H9 (cell line): ENCODE data around the gene IVL. TPM values are rescaled to one million over a fixed set of nuclear protein-coding genes. Genes with fewer than 3 reads are reported as not detected.

Experiments used
- DNase-seq: peaks from one replicate; pipeline ENCODE4 v3.0.0-alpha.2; 2017
- H2AFZ ChIP-seq: one replicate; pipeline ENCODE4 v1.6.1; 2013; ENCODE audit warnings: mild to moderate bottlenecking, low read length, control low read depth, moderate library complexity
- H2AK5ac ChIP-seq: 2 replicates; pipeline ENCODE4 v1.6.1; 2013; ENCODE audit warnings: low read length, control low read depth, mixed read lengths; ENCODE audit not compliant: insufficient read length
- H2BK120ac ChIP-seq: one replicate; pipeline ENCODE4 v1.6.1; 2013; ENCODE audit warnings: low read depth, mild to moderate bottlenecking, low read length, control low read depth, inconsistent platforms; ENCODE audit not compliant: poor library complexity, severe bottlenecking
- H2BK12ac ChIP-seq: 2 replicates; pipeline ENCODE4 v1.6.1; 2013; ENCODE audit warnings: low read length, control low read depth, mixed read lengths, low read depth; ENCODE audit not compliant: insufficient read length
- H2BK15ac ChIP-seq: 2 replicates; pipeline ENCODE4 v1.6.1; 2013; ENCODE audit warnings: low read depth, low read length, control low read depth
- H2BK20ac ChIP-seq: one replicate; pipeline ENCODE4 v1.6.1; 2013; ENCODE audit warnings: low read depth, mild to moderate bottlenecking, low read length, control low read depth, inconsistent platforms; ENCODE audit not compliant: poor library complexity, severe bottlenecking
- H2BK5ac ChIP-seq: 2 replicates; pipeline ENCODE4 v1.6.1; 2013; ENCODE audit warnings: low read length, control low read depth, mixed read lengths; ENCODE audit not compliant: insufficient read length
- H3K14ac ChIP-seq: 2 replicates; pipeline ENCODE4 v1.6.1; 2013; ENCODE audit warnings: low read length, control low read depth; ENCODE audit not compliant: insufficient read depth
- H3K18ac ChIP-seq: 2 replicates; pipeline ENCODE4 v1.6.1; 2013; ENCODE audit warnings: low read depth, mild to moderate bottlenecking, mixed read lengths, low read length, control low read depth; ENCODE audit not compliant: insufficient read length
- H3K23ac ChIP-seq: 2 replicates; pipeline ENCODE4 v1.6.1; 2013; ENCODE audit warnings: low read length, control low read depth, mixed read lengths, low read depth; ENCODE audit not compliant: insufficient read length
- H3K23me2 ChIP-seq: 2 replicates; pipeline ENCODE4 v1.6.1; 2013; ENCODE audit warnings: low read depth, mild to moderate bottlenecking, mixed read lengths, low read length, control low read depth; ENCODE audit not compliant: insufficient read length, poor library complexity, severe bottlenecking
- H3K27ac ChIP-seq: 2 replicates; pipeline ENCODE4 v1.5.1; 2013; ENCODE audit warnings: low read length, control low read depth, mixed read lengths, low read depth; ENCODE audit not compliant: insufficient read length
- H3K27me3 ChIP-seq: 2 replicates; pipeline ENCODE4 v1.6.1; 2013; ENCODE audit warnings: low read length, control low read depth, inconsistent platforms; ENCODE audit not compliant: insufficient read depth
- H3K4ac ChIP-seq: 2 replicates; pipeline ENCODE4 v1.6.1; 2013; ENCODE audit warnings: low read depth, mild to moderate bottlenecking, control low read depth, inconsistent platforms, low read length, moderate library complexity
- H3K4me1 ChIP-seq: 2 replicates; pipeline ENCODE4 v1.6.1; 2013; ENCODE audit warnings: low read length, control low read depth, inconsistent platforms; ENCODE audit not compliant: insufficient read depth
- H3K4me2 ChIP-seq: 2 replicates; pipeline ENCODE4 v1.6.1; 2013; ENCODE audit warnings: low read length, control low read depth, mixed read lengths; ENCODE audit not compliant: insufficient read length, insufficient read depth
- H3K56ac ChIP-seq: 2 replicates; pipeline ENCODE4 v1.6.1; 2013; ENCODE audit warnings: low read depth, mild to moderate bottlenecking, mixed read lengths, low read length, control low read depth; ENCODE audit not compliant: insufficient read length
- H3K79me1 ChIP-seq: 2 replicates; pipeline ENCODE4 v1.6.1; 2013; ENCODE audit warnings: low read depth, mild to moderate bottlenecking, moderate library complexity, low read length, control low read depth, inconsistent platforms; ENCODE audit not compliant: insufficient read depth, poor library complexity, severe bottlenecking
- H3K79me2 ChIP-seq: 2 replicates; pipeline ENCODE4 v1.6.1; 2013; ENCODE audit warnings: low read length, control low read depth, inconsistent platforms; ENCODE audit not compliant: insufficient read depth
- H3K9ac ChIP-seq: 2 replicates; pipeline ENCODE4 v1.6.1; 2013; ENCODE audit warnings: low read length, control low read depth, mixed read lengths; ENCODE audit not compliant: insufficient read length; ENCODE audit errors: extremely low read depth
- H3K9me3 ChIP-seq: one replicate; pipeline ENCODE4 v1.6.1; 2013; ENCODE audit warnings: low read depth, low read length, inconsistent platforms; ENCODE audit not compliant: control insufficient read depth
- H3T11ph ChIP-seq: one replicate; pipeline ENCODE4 v1.6.1; 2013; ENCODE audit warnings: mild to moderate bottlenecking, low read length, control low read depth, inconsistent platforms
- H4K20me1 ChIP-seq: one replicate; pipeline ENCODE4 v1.6.1; 2013; ENCODE audit not compliant: control insufficient read depth, insufficient read length, insufficient read depth
- H4K5ac ChIP-seq: 2 replicates; pipeline ENCODE4 v1.6.1; 2013; ENCODE audit warnings: low read depth, mild to moderate bottlenecking, mixed read lengths, low read length, control low read depth; ENCODE audit not compliant: insufficient read length
- H4K8ac ChIP-seq: replicated peaks from 2 replicates; pipeline ENCODE4 v1.6.1; 2013; ENCODE audit warnings: low read length, control low read depth, mixed read lengths, low read depth; ENCODE audit not compliant: insufficient read length
- H4K91ac ChIP-seq: 2 replicates; pipeline ENCODE4 v1.6.1; 2013; ENCODE audit warnings: low read depth, mild to moderate bottlenecking, moderate library complexity, mixed read lengths, low read length, control low read depth; ENCODE audit not compliant: insufficient read length
- H3K27ac Mint-ChIP-seq, 3 experiments: 2 replicates in 2 of 3; 3 replicates in 1 of 3; pipeline ENCODE4 v1.8.0; 2020 to 2021; ENCODE audit warnings: mixed read lengths in 3 of 3, mild to moderate bottlenecking in 1 of 3, moderate library complexity in 1 of 3
- H3K27me3 Mint-ChIP-seq: 2 replicates; pipeline ENCODE4 v1.8.0; 2021; ENCODE audit warnings: low read depth, mild to moderate bottlenecking, moderate library complexity, mixed read lengths
- H3K36me3 Mint-ChIP-seq, 3 experiments: 2 replicates in 2 of 3; 3 replicates in 1 of 3; pipeline ENCODE4 v1.8.0; 2020 to 2021; ENCODE audit warnings: low read depth in 3 of 3, mixed read lengths in 3 of 3; ENCODE audit not compliant: insufficient read depth in 1 of 3
- H3K4me1 Mint-ChIP-seq, 2 experiments: 2 replicates each; pipeline ENCODE4 v1.8.0; 2020; ENCODE audit warnings: mixed read lengths in 2 of 2
- H3K4me3 Mint-ChIP-seq, 2 experiments: 2 replicates in 1 of 2; 3 replicates in 1 of 2; pipeline ENCODE4 v1.8.0; 2020 to 2021; ENCODE audit warnings: mild to moderate bottlenecking in 2 of 2, mixed read lengths in 2 of 2, moderate library complexity in 1 of 2
- H3K9me3 Mint-ChIP-seq, 2 experiments: 2 replicates in 1 of 2; 3 replicates in 1 of 2; pipeline ENCODE4 v1.8.0; 2020; ENCODE audit warnings: mild to moderate bottlenecking in 2 of 2, mixed read lengths in 2 of 2, moderate library complexity in 1 of 2
- CTCF ChIP-seq: fragments of 200-600 bp; sonication (generic); conservative IDR thresholded peaks from 3 replicates; pipeline ENCODE4 v1.8.0; 2021; ENCODE audit warnings: antibody characterized with exemption, mild to moderate bottlenecking
- WGBS: extraction: QIAGEN DNeasy Blood & Tissue Kit; methylation state at CpG from one replicate; pipeline ENCODE4 v1.1.7; 2013; ENCODE audit warnings: missing lambda C conversion rate, low lambda C conversion rate, mixed read lengths; ENCODE audit not compliant: insufficient read length; ENCODE audit errors: extremely low coverage; 5-methylcytosine and 5-hydroxymethylcytosine counted together
- total RNA-seq: library from RNA; stranded (reverse); gene quantifications from 2 replicates; pipeline ENCODE4 v1.2.1, GENCODE V29; 2021

The IVL gene
- total RNA-seq, 1 experiment from 2014 or later, result not detected

DNA sequence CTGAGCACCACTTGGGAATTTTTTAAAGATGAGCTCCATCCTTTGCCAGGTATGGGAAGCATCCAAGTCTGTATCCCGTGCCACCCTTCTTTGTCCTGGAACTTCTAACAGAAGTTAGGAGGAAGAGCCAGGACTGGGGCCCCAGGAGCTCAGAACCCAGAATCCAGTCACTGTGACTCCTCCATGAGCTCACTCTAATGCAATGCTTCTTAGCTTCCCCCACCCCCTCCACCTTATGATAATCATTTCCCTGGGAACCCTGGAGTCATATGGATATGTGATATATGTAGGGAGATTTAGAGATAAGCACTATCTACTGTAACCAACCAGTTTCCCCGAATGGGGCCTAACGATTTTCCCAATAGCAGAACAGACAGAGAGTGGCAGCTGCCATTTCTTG is 37.9 kb downstream of the IVL start:
- Histone ChIP-seq H3K27me3 (no peaks in the 10 kb centered on the region), H3K9ac (no peak overlapping the region), H3K4me2 (no peak overlapping the region), H2BK12ac (no peak overlapping the region), H2BK15ac (no peak overlapping the region), H4K8ac (no peak overlapping the region), H3K23ac (no peak overlapping the region), H4K5ac (no peak overlapping the region), H3K23me2 (no peaks in the 10 kb centered on the region), H2AK5ac (no peak overlapping the region), H4K20me1 (no peaks in the 10 kb centered on the region), H3K14ac (no peak overlapping the region), H2AFZ (no peak overlapping the region), H3K4me1 (no peaks in the 10 kb centered on the region), H4K91ac (no peak overlapping the region), H2BK120ac (no peak overlapping the region), H3K18ac (no peak overlapping the region), H3K9me3 (no peaks in the 10 kb centered on the region), H3K79me2 (no peaks in the 10 kb centered on the region), H3K79me1 (no peaks in the 10 kb centered on the region), H2BK20ac (no peak overlapping the region), H3K4ac (no peak overlapping the region), H3T11ph (no peak overlapping the region), H3K56ac (no peak overlapping the region), H2BK5ac (no peak overlapping the region), H3K27ac (no peak overlapping the region)
- Mint-ChIP-seq H3K36me3 (no peaks in the 10 kb centered on the region; a peak in 1 of 7 replicates), H3K4me1 (no peaks in the 10 kb centered on the region), H3K27me3 (peaks cover 8% of the 10 kb centered on the region), H3K27ac (no peak overlapping the region), H3K4me3 (no peak overlapping the region), H3K9me3 (peaks cover 37 to 64% of the 10 kb centered on the region in 2 experiments)
- TF ChIP-seq CTCF, result no peak
- no CpG with 5 or more reads among the region's 3 CpGs for WGBS
- DNase-seq, result no peak
